ENCODE measurements around the gene APLP1.

- TF ChIP-seq, protein P1, sequence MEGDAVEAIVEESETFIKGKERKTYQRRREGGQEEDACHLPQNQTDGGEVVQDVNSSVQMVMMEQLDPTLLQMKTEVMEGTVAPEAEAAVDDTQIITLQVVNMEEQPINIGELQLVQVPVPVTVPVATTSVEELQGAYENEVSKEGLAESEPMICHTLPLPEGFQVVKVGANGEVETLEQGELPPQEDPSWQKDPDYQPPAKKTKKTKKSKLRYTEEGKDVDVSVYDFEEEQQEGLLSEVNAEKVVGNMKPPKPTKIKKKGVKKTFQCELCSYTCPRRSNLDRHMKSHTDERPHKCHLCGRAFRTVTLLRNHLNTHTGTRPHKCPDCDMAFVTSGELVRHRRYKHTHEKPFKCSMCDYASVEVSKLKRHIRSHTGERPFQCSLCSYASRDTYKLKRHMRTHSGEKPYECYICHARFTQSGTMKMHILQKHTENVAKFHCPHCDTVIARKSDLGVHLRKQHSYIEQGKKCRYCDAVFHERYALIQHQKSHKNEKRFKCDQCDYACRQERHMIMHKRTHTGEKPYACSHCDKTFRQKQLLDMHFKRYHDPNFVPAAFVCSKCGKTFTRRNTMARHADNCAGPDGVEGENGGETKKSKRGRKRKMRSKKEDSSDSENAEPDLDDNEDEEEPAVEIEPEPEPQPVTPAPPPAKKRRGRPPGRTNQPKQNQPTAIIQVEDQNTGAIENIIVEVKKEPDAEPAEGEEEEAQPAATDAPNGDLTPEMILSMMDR (conservative IDR thresholded peaks at IDR 0.05; ENCODE audit: low read depth, low read length): no peak
- no peak for TF ChIP-seq EZH2 (IDR thresholded peaks at IDR 0.05; ENCODE audit: borderline replicate concordance, low read depth, low read length, poor library complexity, severe bottlenecking)
Observed at GRCh38 chr19:35911790-35912189, 43.4 kb downstream of the APLP1 start.
